Left forelimb (tissue), 1 donor: ENCODE results near the gene CAP2.
"Not testable (repeated sequence)": the region's sequence is repeated elsewhere in the genome, so short reads cannot be mapped to it uniquely, and the experiment has no call there.

ENCODE experiments used
- DNase-seq: peaks from one replicate; pipeline ENCODE4 v3.0.0-alpha.2; 2018; ENCODE audit warnings: low spot score

The CAP2 gene

GRCh38 chr6:17583811-17584210 is 190.4 kb downstream of the CAP2 start:
- DNase-seq: no peak

- DNase-seq: no peak
Observed at GRCh38 chr6:17584241-17584803, 190.9 kb downstream of the CAP2 start.

DNA sequence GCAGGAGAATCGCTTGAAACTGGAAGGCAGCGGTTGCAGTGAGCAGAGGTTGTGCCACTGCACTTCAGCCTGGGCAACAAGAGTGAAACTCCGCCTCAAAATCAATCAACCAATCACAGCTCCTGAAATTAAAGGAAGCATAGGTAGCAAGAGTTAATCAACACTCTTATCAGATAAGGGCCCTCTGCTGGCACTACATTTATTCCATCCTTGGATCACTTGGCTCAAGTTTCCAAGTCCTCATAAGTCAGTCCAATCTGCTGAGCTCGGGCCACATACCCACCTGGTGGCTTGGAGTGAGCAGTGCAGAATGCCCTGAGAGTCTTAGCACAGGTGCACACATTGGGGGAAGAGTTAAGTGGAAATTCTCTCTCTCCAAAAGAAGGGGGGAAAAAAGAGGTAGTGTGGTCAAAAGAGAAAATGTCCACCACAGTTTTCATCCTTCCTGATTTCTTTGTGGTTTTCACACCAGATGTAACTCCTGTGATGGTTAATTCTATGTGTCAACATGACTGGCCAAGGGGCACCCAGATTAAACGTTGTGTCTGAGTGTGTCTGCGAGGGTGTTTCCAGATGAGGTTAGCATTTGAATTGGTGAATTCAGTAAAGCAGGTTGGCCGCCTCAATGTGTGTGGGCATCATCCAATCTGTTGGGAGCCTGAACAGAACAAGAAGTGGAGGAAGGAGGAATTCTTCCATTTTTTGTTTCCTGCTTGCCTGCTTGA is 192.5 kb downstream of the CAP2 start:
- DNase-seq: no peak

DNA sequence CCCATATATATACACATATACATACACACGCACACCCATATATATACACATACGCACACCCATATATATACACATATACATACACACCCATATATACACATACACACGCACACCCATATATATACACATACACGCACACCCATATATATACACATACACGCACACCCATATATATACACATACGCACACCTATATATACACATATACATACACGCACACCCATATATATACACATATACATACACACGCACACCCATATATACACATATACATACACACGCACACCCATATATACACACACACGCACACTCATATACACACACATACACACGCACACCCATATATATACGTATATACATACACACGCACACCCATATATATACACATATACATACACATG is 193.2 kb downstream of the CAP2 start:
- not testable (repeated sequence) for DNase-seq

GRCh38 chr6:17588011-17588410 is 194.6 kb downstream of the CAP2 start:
- DNase-seq: no peak

DNA sequence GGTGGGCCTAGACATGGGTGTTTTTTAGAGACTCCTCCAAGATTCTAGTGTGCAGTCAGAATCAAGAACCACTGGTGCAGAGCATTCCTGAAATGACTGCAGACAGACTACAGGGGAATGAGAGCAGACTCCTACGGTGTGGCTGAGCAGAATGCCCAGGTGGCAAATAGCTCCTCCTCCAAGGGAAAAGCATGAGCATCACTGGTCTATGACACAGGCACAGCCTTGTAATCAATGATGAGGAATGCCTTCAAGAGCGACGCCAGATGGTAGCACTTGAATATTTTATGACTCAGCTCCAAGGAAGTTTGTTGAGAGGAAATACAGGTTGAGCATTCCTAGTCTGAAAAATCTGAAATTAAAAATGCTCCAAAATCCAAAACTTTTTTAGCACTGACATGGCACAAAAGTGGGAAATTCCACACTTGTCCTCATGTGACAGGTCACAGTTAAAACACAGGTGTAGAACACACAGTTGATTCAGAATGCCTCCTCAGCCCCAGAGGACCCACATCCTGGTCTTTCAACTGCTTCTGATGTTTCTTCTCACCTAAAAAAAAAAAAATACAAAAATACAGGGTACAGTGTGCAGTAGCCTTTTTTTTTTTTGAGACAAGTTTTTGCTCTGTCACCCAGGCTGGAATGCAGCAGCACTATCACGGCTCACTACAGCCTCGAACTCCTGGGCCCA is 196.2 kb downstream of the CAP2 start:
- DNase-seq: no peak

DNA sequence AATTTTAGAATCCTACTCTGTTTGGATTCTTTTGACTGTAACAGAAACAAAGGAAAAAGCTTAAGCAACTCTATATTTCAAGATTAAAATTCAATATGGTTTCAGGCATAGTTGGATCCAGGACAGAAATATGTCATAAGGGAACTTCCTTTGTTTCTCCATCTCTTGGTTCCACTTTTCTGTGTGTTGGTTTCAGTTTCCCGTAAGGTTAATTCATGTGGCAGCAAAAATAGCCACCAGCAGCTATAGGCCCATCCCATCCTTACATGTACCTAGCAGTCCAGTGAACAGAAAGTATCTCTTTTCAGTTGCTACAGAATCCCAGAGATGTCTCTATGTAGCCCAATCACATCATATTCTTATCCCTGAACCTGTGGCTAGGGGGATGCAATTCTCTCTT is 197.9 kb downstream of the CAP2 start:
- no peak for DNase-seq

- no peak for DNase-seq
Observed at GRCh38 chr6:17593246-17593645, 199.9 kb downstream of the CAP2 start.

DNA sequence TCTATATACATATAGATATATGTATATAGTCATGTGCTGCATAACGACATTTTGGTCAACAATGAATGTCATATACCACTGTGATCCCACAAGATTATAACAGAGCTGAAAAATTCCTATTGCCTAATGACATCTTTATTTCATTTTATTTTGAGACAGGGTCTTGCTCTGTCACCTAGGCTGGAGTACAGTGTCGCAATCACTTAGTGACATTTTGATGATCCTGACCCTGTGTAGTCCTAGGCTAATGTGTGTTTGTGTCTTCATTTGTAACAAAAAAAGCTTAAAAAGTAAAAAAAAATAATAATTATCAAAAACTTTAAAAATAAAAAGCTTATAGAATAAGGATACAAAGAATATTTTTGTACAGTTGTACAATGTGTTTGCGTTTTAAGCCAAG is 202.7 kb downstream of the CAP2 start:
- DNase-seq: no peak

- DNase-seq: peak; percentile 96
Observed at GRCh38 chr6:17599877-17600526, 206.6 kb downstream of the CAP2 start, which contains the start of gene FAM8A1. Gene FAM8A1, plus strand, starts transcription at chr6:17600302. Its CDS starts 108 bp downstream, at chr6:17600410.

- DNase-seq: peak; percentile 77
Observed at GRCh38 chr6:17600527-17601385, 207.4 kb downstream of the CAP2 start.

DNA sequence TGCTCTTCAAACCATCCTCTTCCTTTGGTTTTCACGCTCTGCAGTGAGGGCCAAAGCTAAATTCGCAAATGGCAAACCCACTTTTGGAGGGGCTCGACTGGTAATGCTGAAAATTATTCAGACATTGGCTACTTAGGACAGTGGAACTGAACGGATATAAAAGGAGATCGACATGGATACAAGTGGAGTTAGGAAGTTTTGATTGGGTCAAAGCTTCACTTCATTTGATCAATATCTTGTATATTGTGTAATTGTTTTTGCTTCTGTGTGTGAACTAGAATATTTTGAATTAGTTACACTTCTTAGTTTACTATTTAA is 207.9 kb downstream of the CAP2 start:
- no peak for DNase-seq

GRCh38 chr6:17602888-17603287 is 209.5 kb downstream of the CAP2 start:
- DNase-seq: no peak

DNA sequence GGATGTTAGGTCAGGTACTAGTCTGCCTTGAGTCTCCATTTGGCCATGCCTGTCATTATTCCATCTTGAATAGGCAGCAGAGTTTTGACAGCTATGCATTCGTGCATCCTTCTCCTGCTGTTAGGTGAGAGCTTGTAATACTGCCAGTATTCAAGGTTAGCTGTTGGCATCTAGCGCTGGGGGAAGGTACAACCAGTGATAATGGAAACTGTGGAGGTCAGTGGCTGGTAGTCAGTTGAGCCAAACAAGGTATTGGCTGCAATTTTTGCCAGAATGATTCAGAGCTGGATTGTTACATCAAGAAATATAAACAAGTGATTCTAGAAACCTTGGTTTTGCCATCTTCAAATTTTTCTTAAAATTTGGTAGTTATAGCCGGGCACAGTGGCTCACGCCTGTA is 213.2 kb downstream of the CAP2 start:
- no peak for DNase-seq
